Measurements from ENCODE around the gene STEAP3. TPM values are rescaled to one million over a fixed set of nuclear protein-coding genes. Genes with fewer than 3 reads are reported as not detected.
"Not testable (repeated sequence)": the region's sequence is repeated elsewhere in the genome, so short reads cannot be mapped to it uniquely, and the experiment has no call there.

Gene STEAP3
- total RNA-seq, 1 experiment from 2014 or later: 32.3 TPM

GRCh38 chr2:119276864-119277263, 53.2 kb downstream of the STEAP3 start:
- no peak overlapping the region for H3K4me2 ChIP-seq (ENCODE audit: low read length)
- no peaks in the 10 kb centered on the region for H3K36me3 ChIP-seq (ENCODE audit: control insufficient read depth in 1 of 2, insufficient read depth in 2 of 2, low read length in 2 of 2)
- no peaks in the 10 kb centered on the region for H3K9me2 ChIP-seq (ENCODE audit: insufficient read depth)
- BruUV-seq (replicated peaks): no TSS peak
- no peaks in the 10 kb centered on the region for H3K4me1 ChIP-seq (ENCODE audit: control insufficient read depth in 1 of 2, insufficient read depth in 2 of 2, low read length in 2 of 2)
- no peaks in the 10 kb centered on the region for H3K79me2 ChIP-seq (ENCODE audit: insufficient read depth, low read length)
- no peak overlapping the region for H3K27ac ChIP-seq (ENCODE audit: low read depth, low read length)
- H3K9ac ChIP-seq (ENCODE audit: low read length): no peak overlapping the region
- no peak overlapping the region for H2AFZ ChIP-seq (ENCODE audit: low read depth, low read length, poor library complexity, severe bottlenecking)
- no peak for DNase-seq (ENCODE audit: low read depth, low spot score)
- no peak for ATAC-seq
- no peak overlapping the region for H3K4me3 ChIP-seq (replicated peaks in 1 of 2; ENCODE audit: low read depth in 1 of 2, low read length in 2 of 2)
- H3K27me3 ChIP-seq (ENCODE audit: insufficient read depth, low read length): no peaks in the 10 kb centered on the region
- H4K20me1 ChIP-seq (ENCODE audit: insufficient read depth): no peaks in the 10 kb centered on the region
- TF ChIP-seq EGR1 (IDR thresholded peaks at IDR 0.05; ENCODE audit: low read depth) (no peak), EZH2phosphoT487 (IDR thresholded peaks at IDR 0.05; ENCODE audit: borderline replicate concordance) (no peak), MAX (IDR thresholded peaks at IDR 0.05) (no peak), CBX3 (IDR thresholded peaks at IDR 0.05; ENCODE audit: low read depth) (no peak), SIN3A (IDR thresholded peaks at IDR 0.05; ENCODE audit: low read depth) (no peak), ZFX (IDR thresholded peaks at IDR 0.05) (no peak), ATF3 (IDR thresholded peaks at IDR 0.05) (no peak), SP1 (IDR thresholded peaks at IDR 0.05; ENCODE audit: low read depth) (no peak), RAD21 (IDR thresholded peaks at IDR 0.05; ENCODE audit: low read depth) (no peak), EZH2 (IDR thresholded peaks at IDR 0.05) (no peak), ZNF274 (IDR thresholded peaks at IDR 0.05; ENCODE audit: low read depth, low read length) (no peak), SRF (IDR thresholded peaks at IDR 0.05; ENCODE audit: low read depth) (no peak)
- TF ChIP-seq, protein P1, sequence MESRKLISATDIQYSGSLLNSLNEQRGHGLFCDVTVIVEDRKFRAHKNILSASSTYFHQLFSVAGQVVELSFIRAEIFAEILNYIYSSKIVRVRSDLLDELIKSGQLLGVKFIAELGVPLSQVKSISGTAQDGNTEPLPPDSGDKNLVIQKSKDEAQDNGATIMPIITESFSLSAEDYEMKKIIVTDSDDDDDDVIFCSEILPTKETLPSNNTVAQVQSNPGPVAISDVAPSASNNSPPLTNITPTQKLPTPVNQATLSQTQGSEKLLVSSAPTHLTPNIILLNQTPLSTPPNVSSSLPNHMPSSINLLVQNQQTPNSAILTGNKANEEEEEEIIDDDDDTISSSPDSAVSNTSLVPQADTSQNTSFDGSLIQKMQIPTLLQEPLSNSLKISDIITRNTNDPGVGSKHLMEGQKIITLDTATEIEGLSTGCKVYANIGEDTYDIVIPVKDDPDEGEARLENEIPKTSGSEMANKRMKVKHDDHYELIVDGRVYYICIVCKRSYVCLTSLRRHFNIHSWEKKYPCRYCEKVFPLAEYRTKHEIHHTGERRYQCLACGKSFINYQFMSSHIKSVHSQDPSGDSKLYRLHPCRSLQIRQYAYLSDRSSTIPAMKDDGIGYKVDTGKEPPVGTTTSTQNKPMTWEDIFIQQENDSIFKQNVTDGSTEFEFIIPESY (IDR thresholded peaks at IDR 0.05; ENCODE audit: extremely low read depth, insufficient replicate concordance, low read length): no peak
- ChIA-PET CTCF (no interaction called here), POLR2A (no interaction called here), RAD21 (ENCODE audit: low non-redundant PET in 1 of 2, low total read pairs in 2 of 2, uncharacterized antibody in 2 of 2, unreplicated experiment in 2 of 2) (no interaction called here)
- intact Hi-C loops (cut with micrococcal nuclease): no loop called here
- no peaks in the 10 kb centered on the region for H3K9me3 ChIP-seq (ENCODE audit: control insufficient read depth in 1 of 2, insufficient read depth in 1 of 2, low read depth in 1 of 2, low read length in 2 of 2)

- H3K4me2 ChIP-seq (ENCODE audit: low read length); H2AFZ ChIP-seq (ENCODE audit: low read depth, low read length, poor library complexity, severe bottlenecking); H4K20me1 ChIP-seq (ENCODE audit: insufficient read depth); CTCF ChIA-PET; H3K79me2 ChIP-seq (ENCODE audit: insufficient read depth, low read length); H3K4me3 ChIP-seq (replicated peaks in 1 of 2; ENCODE audit: low read depth in 1 of 2, low read length in 2 of 2); H3K9me2 ChIP-seq (ENCODE audit: insufficient read depth); DNase-seq (ENCODE audit: low read depth, low spot score); H3K27ac ChIP-seq (ENCODE audit: low read depth, low read length); H3K9me3 ChIP-seq (ENCODE audit: control insufficient read depth in 1 of 2, insufficient read depth in 1 of 2, low read depth in 1 of 2, low read length in 2 of 2); H3K36me3 ChIP-seq (ENCODE audit: control insufficient read depth in 1 of 2, insufficient read depth in 2 of 2, low read length in 2 of 2); BruUV-seq (replicated peaks); H3K9ac ChIP-seq (ENCODE audit: low read length); RAD21 ChIA-PET (ENCODE audit: low non-redundant PET in 1 of 2, low total read pairs in 2 of 2, uncharacterized antibody in 2 of 2, unreplicated experiment in 2 of 2); H3K4me1 ChIP-seq (ENCODE audit: control insufficient read depth in 1 of 2, insufficient read depth in 2 of 2, low read length in 2 of 2); ATAC-seq; intact Hi-C loops (cut with micrococcal nuclease); H3K27me3 ChIP-seq (ENCODE audit: insufficient read depth, low read length); POLR2A ChIA-PET: not testable (repeated sequence)
These were observed 54.8 kb downstream of the STEAP3 start for GRCh38 chr2:119278385-119278784.

Measured in HCT116 (cell line).